Thoracic aorta (tissue), 2 donors: ENCODE results near the gene PRAMEF18. TPM values are rescaled to one million over a fixed set of nuclear protein-coding genes. Genes with fewer than 3 reads are reported as not detected.

Experiments used
- total RNA-seq, 2 donors: library from RNA; depleted of rRNA; stranded (reverse); fragments of >200 nt; gene quantifications; one replicate each; pipeline versions ENCODE4 v1.1.0 to v1.2.3, GENCODE V29; 2016

PRAMEF18 gene
- total RNA-seq, 2 donors from 2014 or later = not detected

Other genes with a start within 250 kb of the PRAMEF18 start
- not detected for gene PRAMEF27, start 169.6 kb downstream of the PRAMEF18 start, total RNA-seq
- gene HNRNPCL3, start 165.4 kb downstream of the PRAMEF18 start, total RNA-seq = not detected
- gene PRAMEF25, start 155.4 kb downstream of the PRAMEF18 start, total RNA-seq = not detected
- gene HNRNPCL2, start 109.3 kb downstream of the PRAMEF18 start, total RNA-seq = not detected
- not detected for gene PRAMEF26, start 70.1 kb downstream of the PRAMEF18 start, total RNA-seq
- gene HNRNPCL4, start 60.5 kb downstream of the PRAMEF18 start, total RNA-seq = not detected
- gene PRAMEF9, start 54.3 kb downstream of the PRAMEF18 start, total RNA-seq = not detected
- not detected for gene PRAMEF13, start 24.7 kb downstream of the PRAMEF18 start, total RNA-seq
- gene PRAMEF5, start 28.0 kb upstream of the PRAMEF18 start, total RNA-seq = not detected
- gene PRAMEF8, start 59.0 kb upstream of the PRAMEF18 start, total RNA-seq = not detected
- gene PRAMEF33, start 77.4 kb upstream of the PRAMEF18 start, total RNA-seq = not detected
- not detected for gene PRAMEF15, start 89.4 kb upstream of the PRAMEF18 start, total RNA-seq
- gene PRAMEF14, start 121.0 kb upstream of the PRAMEF18 start, total RNA-seq = not detected
- gene PRAMEF19, start 145.8 kb upstream of the PRAMEF18 start, total RNA-seq = not detected
- not detected for gene PRAMEF17, start 163.5 kb upstream of the PRAMEF18 start, total RNA-seq
- gene PRAMEF20, start 184.3 kb upstream of the PRAMEF18 start, total RNA-seq = not detected